CD4-positive, alpha-beta T cell treated with Interleukin-6 at 100 ng/mL for 8 hours (primary cell): ENCODE data around the gene RIPK3.
"Not testable (repeated sequence)": the region's sequence is repeated elsewhere in the genome, so short reads cannot be mapped to it uniquely, and the experiment has no call there.

Source experiments
- DNase-seq: peaks from one replicate; pipeline ENCODE4 v3.0.0-alpha.2; 2020; ENCODE audit warnings: mixed read lengths, low spot score

RIPK3 gene

DNA sequence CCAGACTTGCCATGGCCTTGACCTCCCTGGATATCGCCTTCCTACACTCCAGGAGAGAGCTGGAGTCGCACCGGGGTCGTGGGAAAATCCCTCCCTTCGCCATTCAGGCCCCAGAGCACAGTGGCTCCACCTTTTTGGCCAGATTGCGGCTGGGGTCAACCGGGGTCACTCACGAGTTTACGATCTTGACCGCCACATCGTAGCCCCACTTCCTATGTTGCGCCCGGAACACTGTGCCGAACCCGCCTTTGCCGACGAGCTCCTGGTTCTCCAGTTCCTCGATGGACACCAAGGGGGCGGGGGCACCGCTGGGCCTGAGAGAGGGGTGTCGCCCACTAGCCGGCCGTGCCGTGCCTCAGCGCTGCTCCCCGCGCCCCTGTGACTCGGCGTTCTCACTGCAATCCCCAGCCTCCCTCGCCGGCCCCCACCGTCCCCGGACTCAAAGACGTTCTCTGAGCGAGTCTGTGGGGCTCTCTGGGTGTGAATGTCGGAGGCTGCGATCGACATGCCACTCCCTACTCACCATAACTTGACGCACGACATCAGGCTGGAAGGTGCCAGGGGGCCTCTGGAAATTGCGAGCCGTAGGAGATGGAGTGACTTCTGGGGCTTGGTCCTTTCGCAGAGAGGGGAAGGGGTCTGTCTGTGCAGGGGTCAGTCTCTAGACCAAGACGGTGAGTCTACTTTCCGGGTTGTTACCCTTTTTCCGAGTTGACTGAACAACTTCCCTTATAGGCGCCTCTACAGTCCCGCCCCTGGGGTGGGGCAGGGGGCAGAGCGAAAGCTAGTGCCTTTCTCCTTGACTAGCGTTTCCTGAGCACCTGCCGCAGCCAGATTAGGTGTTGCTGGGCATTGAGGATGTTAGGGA lies at the start of gene RIPK3:
Gene RIPK3 (minus strand): TSS at position 708 of the 868 bp plus-strand sequence. CDS start 165 bp downstream, at position 543.
- DNase-seq = peak; percentile 71

DNA sequence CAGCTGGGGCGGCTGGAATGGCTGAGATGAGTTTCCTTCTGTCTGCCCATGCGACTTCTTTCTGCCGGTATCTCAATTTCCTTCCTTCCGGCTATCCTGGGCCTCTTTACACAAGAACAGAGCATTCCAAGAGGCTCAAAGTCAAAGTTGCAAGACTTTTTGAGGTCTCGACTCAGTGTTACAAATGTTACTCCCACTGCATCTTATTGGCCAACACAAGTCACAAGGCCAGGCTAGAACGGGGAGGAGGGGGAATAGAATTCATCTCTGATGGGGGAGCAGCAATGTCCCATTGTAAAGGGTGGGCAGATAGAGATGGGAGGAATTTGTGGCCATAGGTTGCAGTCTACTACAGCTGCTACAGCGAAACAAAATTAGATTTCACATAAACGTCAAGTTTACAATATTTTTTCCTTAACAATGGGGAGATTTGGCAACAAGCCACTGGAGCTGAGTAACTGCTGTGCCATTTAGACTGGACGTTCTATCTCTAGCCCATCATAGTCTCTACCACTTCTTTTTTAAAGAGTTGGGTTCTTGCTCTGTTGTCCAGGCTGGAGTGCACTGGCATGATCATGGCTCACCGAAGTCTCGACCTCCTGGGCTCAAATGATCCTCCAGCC lies 49.5 kb upstream of the RIPK3 start:
- no peak for DNase-seq

DNA sequence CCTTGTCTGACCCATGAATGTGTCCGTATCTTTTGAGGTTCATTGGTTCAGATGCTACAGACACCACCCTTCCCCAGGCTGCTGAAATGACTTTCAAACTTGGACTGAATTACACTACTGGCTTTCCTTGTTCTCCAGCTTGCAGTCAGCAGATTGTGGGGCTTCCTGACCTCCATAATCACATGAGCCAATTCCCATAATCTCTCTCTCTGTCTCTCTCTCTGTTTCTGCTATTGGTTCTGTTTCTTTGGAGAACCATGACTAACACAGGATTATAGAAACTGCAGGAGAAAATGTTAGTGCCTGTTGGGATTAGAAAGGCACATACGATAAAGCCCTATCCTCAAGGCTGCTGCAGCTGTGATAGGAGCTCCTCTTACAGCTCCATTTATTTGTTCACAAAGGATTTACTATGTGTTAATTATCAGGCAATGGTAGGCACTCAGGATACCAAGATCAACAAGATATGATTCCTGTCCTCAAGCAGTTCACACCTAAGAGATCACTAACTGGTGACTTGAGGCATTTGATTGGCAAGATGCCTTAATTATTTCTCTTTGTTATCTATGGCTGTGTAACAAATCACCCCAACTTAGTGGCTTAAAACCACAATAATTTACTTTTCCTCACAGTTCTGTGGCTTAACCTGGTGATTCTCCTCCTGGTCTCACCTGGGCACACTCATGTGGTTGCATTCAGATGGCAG lies 48.8 kb upstream of the RIPK3 start:
- no peak for DNase-seq

DNA sequence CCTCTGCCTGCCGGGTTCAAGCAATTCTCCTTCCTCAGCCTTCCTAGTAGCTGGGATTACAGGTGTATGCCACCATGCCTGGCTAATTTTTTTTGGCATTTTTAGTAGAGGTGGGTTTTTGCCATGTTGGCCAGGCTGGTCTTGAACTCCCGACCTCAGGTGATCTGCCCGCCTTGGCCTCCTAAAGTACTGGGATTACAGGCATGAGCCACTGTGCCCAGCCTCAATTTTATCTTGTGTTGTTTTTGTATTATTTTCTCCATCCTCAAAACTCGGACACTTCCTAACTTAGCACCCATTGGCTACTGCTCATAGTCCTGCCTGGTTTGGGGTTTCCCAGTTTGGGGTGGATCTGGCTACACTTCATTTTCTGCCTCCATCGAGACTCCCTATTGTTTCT lies 47.8 kb upstream of the RIPK3 start:
- not testable (repeated sequence) for DNase-seq

GRCh38 chr14:24387009-24387345 lies 47.2 kb upstream of the RIPK3 start:
- no peak for DNase-seq

- no peak for DNase-seq
Measured at GRCh38 chr14:24385524-24385923, 45.7 kb upstream of the RIPK3 start.

DNA sequence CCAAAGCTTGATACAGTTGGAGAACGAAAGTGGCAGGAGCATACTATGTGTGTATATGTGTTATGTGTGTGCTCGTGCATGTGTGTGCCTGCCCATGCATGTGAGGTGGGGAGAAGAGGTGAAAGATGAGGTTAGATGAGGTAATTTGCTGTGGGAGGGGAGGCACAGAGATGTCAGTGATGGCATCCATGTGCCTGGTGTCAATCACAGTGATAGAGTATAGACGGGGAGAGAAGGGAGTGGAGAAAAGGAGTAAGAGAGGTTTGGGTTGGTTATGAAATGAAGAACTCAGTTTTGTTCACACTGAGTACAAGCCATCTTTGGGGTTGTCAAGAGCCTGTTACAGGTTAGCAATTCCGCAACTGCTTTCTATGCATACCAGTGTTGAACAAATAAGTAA lies 44.4 kb upstream of the RIPK3 start:
- DNase-seq = no peak

- DNase-seq = no peak
Measured at GRCh38 chr14:24382064-24382371, 42.2 kb upstream of the RIPK3 start.

DNA sequence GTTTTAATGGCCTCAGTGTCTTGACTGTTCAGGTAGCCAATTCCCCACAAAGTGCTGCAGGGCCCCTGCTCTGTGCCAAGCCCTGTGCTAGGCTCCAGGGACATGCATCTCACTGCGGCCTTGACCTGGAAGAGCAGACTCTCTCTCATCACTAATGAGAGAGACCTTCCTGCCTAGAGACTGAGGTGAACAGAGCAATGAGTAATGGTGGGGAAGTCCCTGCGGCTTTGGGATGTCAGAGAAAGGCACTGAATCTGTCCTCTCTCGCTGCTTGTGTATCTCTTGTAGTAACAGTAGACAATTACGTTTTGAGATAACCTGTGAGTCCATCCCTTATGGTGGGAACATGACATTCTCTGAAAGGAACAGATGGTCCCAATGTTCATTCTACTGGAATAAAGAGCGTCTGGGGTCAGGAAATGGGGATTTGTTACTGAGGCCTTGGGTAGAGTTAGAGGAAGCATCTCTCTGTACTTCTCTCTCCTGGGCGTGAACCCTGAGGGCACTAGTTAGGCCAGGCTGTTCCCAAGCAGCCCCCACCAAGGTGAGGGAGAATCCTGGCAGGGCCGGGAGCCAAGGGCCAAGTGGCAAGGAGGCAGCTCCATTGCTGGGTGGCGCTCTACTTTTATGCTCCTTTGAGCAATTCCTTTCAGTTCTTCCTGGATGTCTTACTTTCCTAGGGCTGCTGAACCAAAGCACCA lies 41.7 kb upstream of the RIPK3 start:
- DNase-seq = no peak

GRCh38 chr14:24379907-24380730 lies 40.3 kb upstream of the RIPK3 start:
- DNase-seq = no peak

GRCh38 chr14:24378981-24379906 lies 39.5 kb upstream of the RIPK3 start:
- DNase-seq = no peak

GRCh38 chr14:24378327-24378726 lies 38.5 kb upstream of the RIPK3 start:
- DNase-seq = no peak

GRCh38 chr14:24377657-24378056 lies 37.9 kb upstream of the RIPK3 start:
- DNase-seq = no peak

DNA sequence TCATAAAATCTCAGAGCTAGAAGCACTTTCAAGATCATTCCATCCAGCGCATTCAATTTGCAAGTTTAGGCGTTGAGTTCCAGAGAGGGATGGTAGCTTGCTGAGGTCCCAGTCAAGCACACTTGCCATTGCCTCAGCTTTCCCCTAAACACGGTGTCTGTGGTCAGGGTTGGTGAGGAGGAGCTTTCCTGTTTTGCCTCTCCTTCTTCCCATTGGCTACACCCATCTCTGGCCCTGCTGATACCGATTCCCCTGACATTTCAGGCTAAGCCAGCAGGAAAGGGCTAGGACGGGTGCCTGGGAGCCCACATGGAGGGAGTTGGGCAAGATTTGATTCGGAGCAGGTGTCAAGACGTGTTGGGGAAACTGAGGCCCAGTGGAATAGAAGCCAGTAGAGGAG lies 37.3 kb upstream of the RIPK3 start:
- no peak for DNase-seq

DNA sequence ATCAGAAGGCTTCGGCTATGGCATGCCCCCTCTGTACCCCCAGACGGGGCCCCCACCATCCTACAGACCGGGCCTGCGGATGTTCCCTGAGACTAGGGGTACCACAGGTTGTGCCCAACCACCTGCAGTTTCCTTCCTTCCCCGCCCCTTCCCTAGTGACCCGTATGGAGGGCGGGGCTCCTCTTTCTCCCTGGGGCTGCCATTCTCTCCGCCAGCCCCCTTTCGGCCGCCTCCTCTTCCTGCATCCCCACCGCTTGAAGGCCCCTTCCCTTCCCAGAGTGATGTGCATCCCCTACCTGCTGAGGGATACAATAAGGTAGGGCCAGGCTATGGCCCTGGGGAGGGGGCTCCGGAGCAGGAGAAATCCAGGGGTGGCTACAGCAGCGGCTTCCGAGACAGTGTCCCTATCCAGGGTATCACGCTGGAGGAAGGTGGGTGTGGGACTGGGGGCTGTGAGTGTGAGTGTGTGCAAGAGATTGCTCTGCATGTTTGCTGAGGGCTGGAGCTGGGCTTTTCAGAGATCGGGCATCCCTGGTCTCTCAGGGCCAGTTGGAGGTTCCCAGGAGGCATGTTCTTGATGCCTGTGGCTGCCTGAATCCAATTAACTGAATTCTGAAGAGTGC lies 36.8 kb upstream of the RIPK3 start:
- DNase-seq = no peak

GRCh38 chr14:24372701-24373416 lies 33.1 kb upstream of the RIPK3 start:
- DNase-seq = no peak

DNA sequence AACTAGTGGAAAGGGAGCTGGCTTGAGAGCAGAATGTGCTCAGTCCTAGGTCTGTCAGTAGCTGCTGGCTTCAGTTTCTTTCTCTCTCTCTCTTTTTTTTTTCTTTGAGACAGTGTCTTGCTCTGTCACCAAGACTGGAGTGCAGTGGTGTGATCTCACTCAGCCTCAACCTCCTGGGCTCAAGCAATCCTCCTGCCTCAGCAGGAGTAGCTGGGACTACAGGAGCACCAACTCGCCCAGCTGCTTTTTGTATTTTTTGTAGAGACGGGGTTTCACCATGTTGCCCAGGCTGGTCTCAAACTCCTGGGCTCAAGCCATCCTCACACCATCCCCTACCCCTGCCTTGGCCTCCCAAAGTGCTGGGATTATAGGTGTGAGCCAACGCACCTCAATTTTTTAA lies 31.8 kb upstream of the RIPK3 start:
- DNase-seq = not testable (repeated sequence)

DNA sequence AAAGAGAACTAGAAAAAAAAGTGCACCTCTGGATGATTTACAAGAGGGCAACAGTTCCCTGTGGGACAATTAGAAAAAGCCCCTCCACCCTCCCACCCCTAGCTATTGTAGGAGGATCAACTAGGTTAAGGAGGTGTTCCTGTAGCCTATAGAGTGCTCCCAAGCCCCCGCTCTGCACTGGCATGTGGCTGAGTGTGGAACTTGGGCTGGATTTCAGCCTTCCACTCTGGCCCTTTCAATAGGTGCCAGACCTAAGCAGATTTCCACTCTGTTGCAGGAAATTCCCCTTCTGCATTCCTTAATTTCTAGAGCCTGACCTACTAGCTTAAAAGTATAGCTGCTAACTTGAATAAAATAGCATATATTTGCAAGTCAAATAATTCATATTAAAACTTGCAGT lies 31.0 kb upstream of the RIPK3 start:
- DNase-seq = no peak

- no peak for DNase-seq
Measured at GRCh38 chr14:24369907-24370687, 30.3 kb upstream of the RIPK3 start.
